Mucosa of rectum (tissue), 2 donors: ENCODE data around the gene CDH24.

ENCODE experiments used
- H3K27ac ChIP-seq, 2 donors: one replicate each; pipeline ENCODE4 v1.7.0; 2013; ENCODE audit warnings: inconsistent platforms in 2 of 2, low read depth in 2 of 2, low read length in 2 of 2
- H3K27me3 ChIP-seq, 2 donors: one replicate each; pipeline ENCODE4 v1.7.0; 2013; ENCODE audit warnings: low read length in 2 of 2; ENCODE audit not compliant: control insufficient read depth in 2 of 2, insufficient read depth in 2 of 2
- H3K36me3 ChIP-seq, 2 donors: one replicate each; pipeline ENCODE4 v1.7.0; 2013; ENCODE audit warnings: low read length in 2 of 2; ENCODE audit not compliant: control insufficient read depth in 2 of 2, insufficient read depth in 2 of 2
- H3K4me1 ChIP-seq, 2 donors: one replicate each; pipeline ENCODE4 v1.7.0; 2013; ENCODE audit warnings: low read length in 2 of 2, mild to moderate bottlenecking in 1 of 2; ENCODE audit not compliant: control insufficient read depth in 2 of 2, insufficient read depth in 2 of 2
- H3K4me3 ChIP-seq, 2 donors: one replicate each; pipeline ENCODE4 v1.7.0; 2013; ENCODE audit warnings: low read length in 2 of 2
- H3K9ac ChIP-seq, 2 donors: one replicate each; pipeline ENCODE4 v1.7.0; 2013; ENCODE audit warnings: low read length in 2 of 2, low read depth in 1 of 2, mild to moderate bottlenecking in 1 of 2
- H3K9me3 ChIP-seq, 2 donors: one replicate each; pipeline ENCODE4 v1.7.0; 2013; ENCODE audit warnings: low read length in 2 of 2; ENCODE audit not compliant: control insufficient read depth in 2 of 2
- donor health status: healthy.
- donor health status: Normal muscosa, but diverticular disease.

The CDH24 gene

GRCh38 chr14:23047034-23047634, 10.2 kb downstream of the CDH24 start:
- Histone ChIP-seq H3K9ac (no peak overlapping the region), H3K4me1 (no peaks in the 10 kb centered on the region), H3K27me3 (no peaks in the 10 kb centered on the region), H3K36me3 (no peaks in the 10 kb centered on the region), H3K27ac (no peak overlapping the region), H3K9me3 (no peaks in the 10 kb centered on the region), H3K4me3 (no peak overlapping the region)

GRCh38 chr14:23045419-23046357, 11.6 kb downstream of the CDH24 start:
- H3K27ac ChIP-seq: no peak overlapping the region
- H3K27me3 ChIP-seq: no peaks in the 10 kb centered on the region
- no peak overlapping the region for H3K9ac ChIP-seq

GRCh38 chr14:23044840-23045239, 12.5 kb downstream of the CDH24 start:
- Histone ChIP-seq H3K4me3 (no peak overlapping the region), H3K27me3 (no peaks in the 10 kb centered on the region), H3K36me3 (no peaks in the 10 kb centered on the region), H3K9me3 (no peaks in the 10 kb centered on the region), H3K4me1 (no peaks in the 10 kb centered on the region), H3K9ac (no peak overlapping the region), H3K27ac (no peak overlapping the region)

More at GRCh38 chr14:23045419-23046357, 11.6 kb downstream of the CDH24 start:
- no peaks in the 10 kb centered on the region for H3K9me3 ChIP-seq
- H3K4me3 ChIP-seq: no peak overlapping the region
- H3K4me1 ChIP-seq: no peaks in the 10 kb centered on the region
- no peaks in the 10 kb centered on the region for H3K36me3 ChIP-seq

GRCh38 chr14:23043754-23044153, 13.6 kb downstream of the CDH24 start:
- Histone ChIP-seq H3K27me3 (no peaks in the 10 kb centered on the region), H3K9ac (no peak overlapping the region), H3K4me1 (no peaks in the 10 kb centered on the region), H3K4me3 (no peak overlapping the region), H3K27ac (no peak overlapping the region), H3K9me3 (no peaks in the 10 kb centered on the region), H3K36me3 (no peaks in the 10 kb centered on the region)

GRCh38 chr14:23043145-23043544, 14.2 kb downstream of the CDH24 start:
- H3K4me1 ChIP-seq: no peaks in the 10 kb centered on the region
- no peaks in the 10 kb centered on the region for H3K27me3 ChIP-seq
- no peaks in the 10 kb centered on the region for H3K36me3 ChIP-seq
- no peaks in the 10 kb centered on the region for H3K9me3 ChIP-seq
- H3K4me3 ChIP-seq: no peak overlapping the region
- H3K9ac ChIP-seq: no peak overlapping the region
- no peak overlapping the region for H3K27ac ChIP-seq

- Histone ChIP-seq H3K4me3 (no peak within 1 kb of the TSS), H3K4me1 (no peaks in the 10 kb centered on the region), H3K27me3 (no peaks in the 10 kb centered on the region), H3K27ac (no peak within 1 kb of the TSS), H3K9me3 (no peaks in the 10 kb centered on the region), H3K9ac (no peak within 1 kb of the TSS), H3K36me3 (no peaks in the 10 kb centered on the region)
Measured at GRCh38 chr14:23042162-23042965, 15.0 kb downstream of the CDH24 start, which contains the start of gene PSMB11. Gene PSMB11 (plus strand): TSS chr14:23042212. CDS start chr14:23042226, 14 bp downstream.

- H3K9ac ChIP-seq: no peak overlapping the region
- H3K36me3 ChIP-seq: no peaks in the 10 kb centered on the region
- H3K27ac ChIP-seq: no peak overlapping the region
- no peaks in the 10 kb centered on the region for H3K9me3 ChIP-seq
- H3K4me1 ChIP-seq: no peaks in the 10 kb centered on the region
- no peak overlapping the region for H3K4me3 ChIP-seq
- H3K27me3 ChIP-seq: no peaks in the 10 kb centered on the region
Measured at GRCh38 chr14:23041729-23042128, 15.6 kb downstream of the CDH24 start.

- Histone ChIP-seq H3K36me3 (no peaks in the 10 kb centered on the region), H3K27ac (no peak overlapping the region), H3K27me3 (no peaks in the 10 kb centered on the region), H3K4me1 (no peaks in the 10 kb centered on the region), H3K4me3 (no peak overlapping the region), H3K9me3 (no peaks in the 10 kb centered on the region), H3K9ac (no peak overlapping the region)
Measured at GRCh38 chr14:23040100-23040499, 17.2 kb downstream of the CDH24 start.

- peaks cover 8 to 12% of the 10 kb centered on the region in 2 donors for H3K4me1 ChIP-seq
- H3K27ac ChIP-seq: peak overlapping the region; percentile 89 to 95
- H3K9me3 ChIP-seq: no peaks in the 10 kb centered on the region
- peak overlapping the region; percentile 81 to 92 for H3K4me3 ChIP-seq
- no peaks in the 10 kb centered on the region for H3K27me3 ChIP-seq
- H3K36me3 ChIP-seq: peaks cover 14 to 17% of the 10 kb centered on the region in 2 donors
- H3K9ac ChIP-seq: peak overlapping the region; percentile 68 to 90
Measured at GRCh38 chr14:23035303-23036144, 21.8 kb downstream of the CDH24 start.
